ENCODE measurements around the gene DACT1.

DACT1 gene

GRCh38 chr14:58640959-58641358 lies 3.2 kb downstream of the DACT1 start:
- TF ChIP-seq CTCF (IDR thresholded peaks at IDR 0.05; ENCODE audit: low read depth, low read length, missing control alignments) = no peak
- no peak for DNase-seq (ENCODE audit: extremely low read depth, low read depth)
- H3K4me3 ChIP-seq (replicated peaks; ENCODE audit: low read depth, low read length) = no peak overlapping the region

- peak; percentile 25 for TF ChIP-seq CTCF (IDR thresholded peaks at IDR 0.05; ENCODE audit: low read depth, low read length, missing control alignments)
- no peak overlapping the region for H3K4me3 ChIP-seq (replicated peaks; ENCODE audit: low read depth, low read length)
- DNase-seq (ENCODE audit: extremely low read depth, low read depth) = no peak
Measured at GRCh38 chr14:58641509-58641908, 3.7 kb downstream of the DACT1 start.

GRCh38 chr14:58643366-58643765 lies 5.6 kb downstream of the DACT1 start:
- no peak for DNase-seq (ENCODE audit: extremely low read depth, low read depth)
- no peak for TF ChIP-seq CTCF (IDR thresholded peaks at IDR 0.05; ENCODE audit: low read depth, low read length, missing control alignments)
- no peak overlapping the region for H3K4me3 ChIP-seq (replicated peaks; ENCODE audit: low read depth, low read length)

- no peak for TF ChIP-seq CTCF (IDR thresholded peaks at IDR 0.05; ENCODE audit: low read depth, low read length, missing control alignments)
- no peak overlapping the region for H3K4me3 ChIP-seq (replicated peaks; ENCODE audit: low read depth, low read length)
Measured at GRCh38 chr14:58645641-58646040, 7.9 kb downstream of the DACT1 start.

GRCh38 chr14:58646479-58646878 lies 8.7 kb downstream of the DACT1 start:
- TF ChIP-seq CTCF (IDR thresholded peaks at IDR 0.05; ENCODE audit: low read depth, low read length, missing control alignments) = no peak
- no peak overlapping the region for H3K4me3 ChIP-seq (replicated peaks; ENCODE audit: low read depth, low read length)
- no peak for DNase-seq (ENCODE audit: extremely low read depth, low read depth)

More at GRCh38 chr14:58645641-58646040, 7.9 kb downstream of the DACT1 start:
- DNase-seq (ENCODE audit: extremely low read depth, low read depth) = no peak

- no peak overlapping the region for H3K4me3 ChIP-seq (replicated peaks; ENCODE audit: low read depth, low read length)
- TF ChIP-seq CTCF (IDR thresholded peaks at IDR 0.05; ENCODE audit: low read depth, low read length, missing control alignments) = no peak
- no peak for DNase-seq (ENCODE audit: extremely low read depth, low read depth)
Measured at GRCh38 chr14:58647777-58648176, 10.0 kb downstream of the DACT1 start.

- H3K4me3 ChIP-seq (replicated peaks; ENCODE audit: low read depth, low read length) = no peak overlapping the region
- TF ChIP-seq CTCF (IDR thresholded peaks at IDR 0.05; ENCODE audit: low read depth, low read length, missing control alignments) = no peak
- DNase-seq (ENCODE audit: extremely low read depth, low read depth) = no peak
Measured at GRCh38 chr14:58650857-58651256, 13.1 kb downstream of the DACT1 start.
